ENCODE results near the gene TNNC1. TPM values are rescaled to one million over a fixed set of nuclear protein-coding genes. Genes with fewer than 3 reads are reported as not detected.

Gene TNNC1
- total RNA-seq, 1 experiment from 2014 or later: not detected

GRCh38 chr3:52441772-52442332, 12.0 kb downstream of the TNNC1 start:
- H3K4me1 ChIP-seq (ENCODE audit: insufficient read depth, low read length, poor library complexity, severe bottlenecking): no peaks in the 10 kb centered on the region
- no peak for TF ChIP-seq CTCF (conservative IDR thresholded peaks at IDR 0.05; ENCODE audit: low read depth, low read length)
- no peak for TF ChIP-seq EZH2 (IDR thresholded peaks at IDR 0.05; ENCODE audit: borderline replicate concordance, low read depth, low read length, poor library complexity, severe bottlenecking)
- H3K27ac ChIP-seq (ENCODE audit: low read depth, low read length, poor library complexity, severe bottlenecking): no peak overlapping the region
- H3K9me3 ChIP-seq (ENCODE audit: low read depth, low read length, poor library complexity, severe bottlenecking): no peaks in the 10 kb centered on the region
- intact Hi-C loops (cut with micrococcal nuclease; ENCODE audit: unreplicated experiment): no loop called here
- DNase-seq (ENCODE audit: low spot score): no peak
- no TSS peak for BruUV-seq (replicated peaks)
- no peaks in the 10 kb centered on the region for H3K36me3 ChIP-seq (ENCODE audit: insufficient read depth, low read length, poor library complexity, severe bottlenecking)
- no peaks in the 10 kb centered on the region for H3K27me3 ChIP-seq (replicated peaks; ENCODE audit: insufficient read depth, low read depth, low read length, poor library complexity)
- ChIA-PET CTCF (no interaction called here), POLR2A (ENCODE audit: low non-redundant PET) (no interaction called here)
- H3K4me3 ChIP-seq (ENCODE audit: low read depth, low read length, poor library complexity, severe bottlenecking): no peak overlapping the region

DNA sequence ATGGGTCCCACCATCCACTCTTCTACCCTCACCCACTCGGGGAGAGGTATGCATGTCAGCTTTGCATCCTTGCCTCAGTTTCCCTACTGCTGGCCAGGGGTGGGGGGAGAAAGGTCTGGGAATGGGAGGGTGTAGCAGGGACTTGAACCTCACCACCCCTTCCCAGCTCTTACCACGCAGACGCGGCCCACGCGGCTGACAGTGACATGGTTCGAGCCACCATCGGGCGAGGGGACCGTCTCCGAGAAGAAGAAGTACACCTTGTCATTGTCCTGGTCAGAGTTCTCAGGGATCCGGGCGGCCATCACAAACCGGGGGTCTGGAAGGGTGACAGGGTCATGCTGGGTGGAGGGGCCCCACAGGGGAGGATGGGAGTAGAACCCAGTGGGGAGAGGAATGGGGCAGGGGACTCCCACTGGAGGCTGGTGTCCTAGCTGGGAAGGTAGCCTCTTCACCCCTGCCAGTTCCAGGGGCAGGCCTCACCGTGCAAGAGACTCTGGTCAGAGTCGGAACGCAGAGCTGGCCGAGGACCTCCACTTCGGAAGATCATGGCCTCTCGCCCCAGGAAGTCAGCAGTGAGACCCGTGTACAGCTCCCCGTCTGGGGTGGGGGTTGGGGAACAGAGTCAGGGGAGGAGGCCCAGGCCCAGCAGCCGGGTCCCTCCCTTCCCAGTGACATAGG, 12.6 kb downstream of the TNNC1 start:
- POLR2A ChIA-PET (ENCODE audit: low non-redundant PET): no interaction called here

DNA sequence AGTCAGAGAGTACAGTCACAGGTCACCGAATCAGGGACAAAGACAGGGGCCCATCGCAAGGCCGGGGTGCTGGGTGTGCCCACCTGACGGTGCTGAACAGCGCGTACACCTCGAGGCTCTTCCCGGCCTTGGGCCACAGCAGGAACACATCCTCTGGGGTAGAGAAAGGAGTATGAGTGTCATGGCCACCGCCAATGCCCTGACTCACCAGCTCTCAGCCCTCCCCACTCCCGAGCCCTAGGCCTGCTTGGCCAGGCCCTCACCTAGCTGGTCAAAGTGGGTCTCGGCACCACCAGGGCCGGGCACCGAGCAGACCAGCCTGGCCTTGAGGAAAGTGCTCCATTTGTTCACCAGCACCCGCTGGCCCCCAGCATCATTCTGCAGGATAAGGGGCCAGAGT, 13.2 kb downstream of the TNNC1 start:
- H3K4me3 ChIP-seq (ENCODE audit: low read depth, low read length, poor library complexity, severe bottlenecking): no peak overlapping the region
- no peak for TF ChIP-seq EZH2 (IDR thresholded peaks at IDR 0.05; ENCODE audit: borderline replicate concordance, low read depth, low read length, poor library complexity, severe bottlenecking)
- no peak for TF ChIP-seq CTCF (conservative IDR thresholded peaks at IDR 0.05; ENCODE audit: low read depth, low read length)
- DNase-seq (ENCODE audit: low spot score): no peak
- POLR2A ChIA-PET (ENCODE audit: low non-redundant PET): no interaction called here
- no peaks in the 10 kb centered on the region for H3K4me1 ChIP-seq (ENCODE audit: insufficient read depth, low read length, poor library complexity, severe bottlenecking)
- BruUV-seq (replicated peaks): no TSS peak
- H3K36me3 ChIP-seq (ENCODE audit: insufficient read depth, low read length, poor library complexity, severe bottlenecking): no peaks in the 10 kb centered on the region
- CTCF ChIA-PET: no interaction called here
- intact Hi-C loops (cut with micrococcal nuclease; ENCODE audit: unreplicated experiment): no loop called here
- H3K27me3 ChIP-seq (replicated peaks; ENCODE audit: insufficient read depth, low read depth, low read length, poor library complexity): no peaks in the 10 kb centered on the region
- H3K27ac ChIP-seq (ENCODE audit: low read depth, low read length, poor library complexity, severe bottlenecking): no peak overlapping the region
- H3K9me3 ChIP-seq (ENCODE audit: low read depth, low read length, poor library complexity, severe bottlenecking): no peaks in the 10 kb centered on the region

More for the DNA sequence above, 12.6 kb downstream of the TNNC1 start:
- Histone ChIP-seq H3K36me3 (ENCODE audit: insufficient read depth, low read length, poor library complexity, severe bottlenecking) (no peaks in the 10 kb centered on the region), H3K27ac (ENCODE audit: low read depth, low read length, poor library complexity, severe bottlenecking) (no peak overlapping the region), H3K4me3 (ENCODE audit: low read depth, low read length, poor library complexity, severe bottlenecking) (no peak overlapping the region), H3K4me1 (ENCODE audit: insufficient read depth, low read length, poor library complexity, severe bottlenecking) (no peaks in the 10 kb centered on the region), H3K9me3 (ENCODE audit: low read depth, low read length, poor library complexity, severe bottlenecking) (no peaks in the 10 kb centered on the region), H3K27me3 (replicated peaks; ENCODE audit: insufficient read depth, low read depth, low read length, poor library complexity) (no peaks in the 10 kb centered on the region)
- CTCF ChIA-PET: no interaction called here
- no peak for TF ChIP-seq CTCF (conservative IDR thresholded peaks at IDR 0.05; ENCODE audit: low read depth, low read length)
- no peak for TF ChIP-seq EZH2 (IDR thresholded peaks at IDR 0.05; ENCODE audit: borderline replicate concordance, low read depth, low read length, poor library complexity, severe bottlenecking)
- BruUV-seq (replicated peaks): no TSS peak
- intact Hi-C loops (cut with micrococcal nuclease; ENCODE audit: unreplicated experiment): no loop called here
- DNase-seq (ENCODE audit: low spot score): no peak

All from A673 (cell line).